ENCODE results near the gene PLA2G2F. TPM values are rescaled to one million over a fixed set of nuclear protein-coding genes. Genes with fewer than 3 reads are reported as not detected.

Gene PLA2G2F
- total and polyA plus RNA-seq, 9 of the 15 experiments (the other 6 are each of a cell fraction or from before 2014, with no cell fraction given), result not detected

DNA sequence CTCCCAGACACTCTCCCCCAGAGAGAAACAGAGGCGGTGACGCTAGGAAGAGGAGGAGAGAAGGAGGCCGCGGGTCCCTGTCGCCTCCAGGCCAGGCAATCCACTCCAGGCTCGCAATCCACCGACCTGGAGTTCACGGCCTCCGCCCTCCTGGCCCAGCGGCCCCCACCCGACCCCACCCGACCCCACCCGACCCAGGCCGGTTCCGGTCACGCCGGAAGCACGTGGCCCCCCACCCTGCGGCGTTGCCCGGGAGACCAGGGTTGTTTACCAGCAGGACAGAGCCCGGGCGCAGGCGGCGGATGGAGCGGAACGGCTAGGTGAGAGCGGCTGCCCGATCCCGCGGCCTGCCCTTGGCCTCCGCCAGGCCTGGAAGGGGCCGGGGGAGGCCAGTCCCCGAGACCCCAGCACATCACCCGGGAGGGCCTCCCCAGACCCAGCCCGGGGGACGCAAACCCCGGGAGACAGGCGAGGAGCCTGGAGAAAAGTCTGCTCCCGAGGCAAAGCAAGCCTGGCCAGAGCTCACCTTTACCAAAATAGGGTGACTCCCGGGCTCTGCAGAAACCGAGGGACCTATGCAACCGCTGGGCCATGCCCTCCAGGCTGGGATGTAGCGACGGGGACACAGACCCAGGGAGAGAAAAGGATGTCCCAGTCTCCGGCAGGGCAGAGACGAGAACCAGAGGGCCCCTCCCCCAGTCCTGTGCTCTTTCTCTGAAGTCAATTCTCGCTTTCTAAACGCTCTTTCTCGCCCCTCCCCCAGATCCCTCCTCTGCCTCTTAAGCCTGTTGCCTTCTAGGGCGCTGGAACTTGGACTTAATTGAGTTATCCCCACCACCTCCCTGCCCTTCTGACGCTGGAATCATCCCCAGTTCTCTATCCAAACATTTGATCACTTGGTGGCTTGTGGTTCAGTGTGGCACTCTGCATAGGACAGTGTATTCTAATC lies 47.0 kb downstream of the PLA2G2F start, which contains the start of the genes PLA2G2C and UBXN10 (continued):
- TF ChIP-seq SOX6 (IDR thresholded peaks at IDR 0.05) (no peak), TRIM28 (IDR thresholded peaks at IDR 0.05) (no peak; the same call in 1 of the 2 replicates), HSF4 (CRISPR knock-in tag; IDR thresholded peaks at IDR 0.05; ENCODE audit: borderline replicate concordance) (no peak), CLOCK (CRISPR knock-in tag; IDR thresholded peaks at IDR 0.05; ENCODE audit: borderline replicate concordance) (no peak), POLR3G (IDR thresholded peaks at IDR 0.05; ENCODE audit: extremely low read depth, insufficient read length, insufficient replicate concordance) (no peak), PHTF2 (CRISPR knock-in tag; IDR thresholded peaks at IDR 0.05) (no peak), SMAD4 (CRISPR knock-in tag; conservative IDR thresholded peaks at IDR 0.05) (no peak; the same call in 1 of the 2 replicates), RFX7 (CRISPR knock-in tag; IDR thresholded peaks at IDR 0.05) (no peak; the same call in 1 of the 2 replicates), FOSL1 (tag; conservative IDR thresholded peaks at IDR 0.05) (no peak), ZNF239 (CRISPR knock-in tag; IDR thresholded peaks at IDR 0.05) (no peak; the same call in 1 of the 2 replicates), ZKSCAN3 (CRISPR knock-in tag; IDR thresholded peaks at IDR 0.05) (no peak), ZNF408 (CRISPR knock-in tag; IDR thresholded peaks at IDR 0.05; ENCODE audit: low read depth) (no peak), ZNF507 (tag; conservative IDR thresholded peaks at IDR 0.05) (no peak), TAF1 (IDR thresholded peaks at IDR 0.05; ENCODE audit: control insufficient read depth, extremely low read depth, insufficient read depth, low read length, severe bottlenecking) (peak; percentile 52), YY1 (IDR thresholded peaks at IDR 0.05; ENCODE audit: borderline replicate concordance in 1 of 3, control insufficient read depth in 1 of 3, extremely low read depth in 1 of 3, insufficient read depth in 3 of 3, insufficient read length in 1 of 3, insufficient replicate concordance in 2 of 3, low read depth in 1 of 3, low read length in 2 of 3) (peak in 2 of 3 experiments; percentile 12 to 52), ZNF436 (CRISPR knock-in tag; IDR thresholded peaks at IDR 0.05) (no peak), NFRKB (IDR thresholded peaks at IDR 0.05; ENCODE audit: low read depth) (peak; percentile 91), CHD4 (IDR thresholded peaks at IDR 0.05; ENCODE audit: insufficient read depth, insufficient replicate concordance, low read depth, low read length, poor library complexity, severe bottlenecking) (no peak), HMGN3 (IDR thresholded peaks at IDR 0.05; ENCODE audit: borderline replicate concordance, extremely low read depth, insufficient read length, low read depth, low read length) (peak; percentile 56), HMG20A (CRISPR knock-in tag; conservative IDR thresholded peaks at IDR 0.05) (no peak), POLR2G (IDR thresholded peaks at IDR 0.05; ENCODE audit: low read depth, low read length) (peak; percentile 91), KDM1A (IDR thresholded peaks at IDR 0.05) (no peak), BDP1 (IDR thresholded peaks at IDR 0.05; ENCODE audit: insufficient read depth, insufficient read length) (no peak), ZNF184 (CRISPR knock-in tag; IDR thresholded peaks at IDR 0.05) (no peak), RFX1 (IDR thresholded peaks at IDR 0.05) (peak; percentile 90), HEY1 (CRISPR knock-in tag; IDR thresholded peaks at IDR 0.05; ENCODE audit: borderline replicate concordance) (no peak), ZNF224 (CRISPR knock-in tag; IDR thresholded peaks at IDR 0.05) (no peak)

All from K562 (cell line).